Activated CD8-positive, alpha-beta T cell treated with anti-CD3 and anti-CD28 coated beads for 36 hours (primary cell): ENCODE data around the gene OR10X1. TPM values are rescaled to one million over a fixed set of nuclear protein-coding genes. Genes with fewer than 3 reads are reported as not detected.

Experiments used
- ATAC-seq: fragments of 200-7000 bp; cut with Tn5 transposase; one replicate; pipeline ENCODE4 v1.10.0; 2021; ENCODE audit warnings: mild to moderate bottlenecking, moderate library complexity
- CTCF ChIA-PET: fragments of 350-600 bp; sonication (Branson Sonifier 250); formaldehyde crosslinking; loops from one replicate; lab custom pipeline; 2021; ENCODE audit warnings: antibody characterized with exemption; lab: Charles Lee
- POLR2A ChIA-PET: fragments of 350-600 bp; sonication (Branson Sonifier 250); formaldehyde crosslinking; loops from one replicate; lab custom pipeline; 2021; ENCODE audit warnings: antibody characterized with exemption; lab: Charles Lee
- DNase-seq: peaks from one replicate; pipeline ENCODE4 v3.0.0-alpha.2; 2020
- H3K27ac Mint-ChIP-seq: one replicate; pipeline ENCODE4 v1.8.0; 2021; ENCODE audit warnings: mild to moderate bottlenecking, mixed read lengths
- H3K27me3 Mint-ChIP-seq: one replicate; pipeline ENCODE4 v1.8.0; 2021; ENCODE audit warnings: mixed read lengths
- H3K36me3 Mint-ChIP-seq: one replicate; pipeline ENCODE4 v1.8.0; 2021; ENCODE audit warnings: low read depth, mixed read lengths
- H3K4me1 Mint-ChIP-seq: one replicate; pipeline ENCODE4 v1.8.0; 2021; ENCODE audit warnings: low read depth, mixed read lengths
- H3K4me3 Mint-ChIP-seq: one replicate; pipeline ENCODE4 v1.8.0; 2021; ENCODE audit warnings: mild to moderate bottlenecking, moderate library complexity, mixed read lengths
- H3K9me3 Mint-ChIP-seq: one replicate; pipeline ENCODE4 v1.8.0; 2021; ENCODE audit warnings: mixed read lengths
- CTCF ChIP-seq: fragments of 200-600 bp; IDR thresholded peaks from one replicate; pipeline ENCODE4 v1.8.0; 2022; ENCODE audit warnings: antibody characterized with exemption, mild to moderate bottlenecking
- intact Hi-C: fragments of 100-400 bp; cut with micrococcal nuclease; formaldehyde crosslinking; loops from one replicate; pipeline ENCODE4 v1.10.0; 2022
- total RNA-seq, 2 experiments: library from RNA; stranded (reverse); gene quantifications; one replicate each; pipeline ENCODE4 v1.2.3, GENCODE V29; 2021

Gene OR10X1
- total RNA-seq, 2 experiments from 2014 or later = not detected

DNA sequence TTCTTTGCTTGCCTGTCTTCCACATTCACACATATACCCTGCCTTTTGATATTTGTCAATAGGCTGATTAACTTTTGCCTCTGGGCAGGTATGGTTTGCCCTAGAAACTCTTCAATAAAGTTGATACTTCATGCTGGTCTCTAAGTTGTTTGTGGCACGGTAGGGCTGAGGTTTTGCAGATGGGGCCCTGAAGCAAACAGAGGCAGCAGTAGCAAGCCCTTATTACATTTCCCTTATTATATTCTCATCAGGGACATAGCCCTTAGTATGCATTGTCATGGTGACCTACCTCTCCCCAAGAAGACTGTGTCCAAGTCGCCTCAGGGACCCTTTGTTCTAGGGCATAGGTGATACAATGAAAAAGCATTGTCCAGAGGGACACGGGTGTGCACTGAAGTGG is 9.2 kb downstream of the OR10X1 start, which contains the start of gene OR6P1:
Gene OR6P1 (minus strand): TSS at position 101 of the 400 bp plus-strand sequence. CDS start 6,976 bp downstream, outside the sequence.
- no peak for ATAC-seq
- ChIA-PET CTCF (no interaction called here), POLR2A (no interaction called here)
- Mint-ChIP-seq H3K36me3 (no peaks in the 10 kb centered on the region), H3K27ac (no peak within 1 kb of the TSS), H3K4me3 (no peak within 1 kb of the TSS), H3K4me1 (no peaks in the 10 kb centered on the region), H3K9me3 (no peaks in the 10 kb centered on the region), H3K27me3 (peaks cover 10% of the 10 kb centered on the region)
- no peak for DNase-seq
- intact Hi-C loops = no loop called here
- no peak for TF ChIP-seq CTCF

GRCh38 chr1:158564608-158565007 is 15.1 kb downstream of the OR10X1 start:
- CTCF ChIA-PET = no interaction called here
- ATAC-seq = no peak
- no peak for TF ChIP-seq CTCF
- POLR2A ChIA-PET = no interaction called here
- Mint-ChIP-seq H3K27ac (no peak overlapping the region), H3K4me3 (no peak overlapping the region), H3K4me1 (no peaks in the 10 kb centered on the region), H3K36me3 (no peaks in the 10 kb centered on the region), H3K9me3 (no peaks in the 10 kb centered on the region), H3K27me3 (peaks cover 13% of the 10 kb centered on the region)
- DNase-seq = no peak
- intact Hi-C loops = no loop called here

GRCh38 chr1:158563853-158564252 is 15.8 kb downstream of the OR10X1 start:
- H3K4me1 Mint-ChIP-seq = no peaks in the 10 kb centered on the region
- H3K4me3 Mint-ChIP-seq = no peak overlapping the region
- POLR2A ChIA-PET = no interaction called here
- peaks cover 13% of the 10 kb centered on the region for H3K27me3 Mint-ChIP-seq
- intact Hi-C loops = no loop called here
- ATAC-seq (no peak), DNase-seq (no peak)
- no peak overlapping the region for H3K27ac Mint-ChIP-seq
- TF ChIP-seq CTCF = no peak
- no peaks in the 10 kb centered on the region for H3K36me3 Mint-ChIP-seq
- CTCF ChIA-PET = no interaction called here
- H3K9me3 Mint-ChIP-seq = no peaks in the 10 kb centered on the region

- Mint-ChIP-seq H3K9me3 (no peaks in the 10 kb centered on the region), H3K36me3 (no peaks in the 10 kb centered on the region), H3K27me3 (peaks cover 14% of the 10 kb centered on the region), H3K4me1 (no peaks in the 10 kb centered on the region), H3K4me3 (no peak overlapping the region), H3K27ac (no peak overlapping the region)
- ChIA-PET CTCF (interaction anchor here (1.8 kb wide), 1 partner anchor 12 kb away, joined by 4 read pairs; no protein-coding TSS in a partner anchor), POLR2A (no interaction called here)
- ATAC-seq = no peak
- TF ChIP-seq CTCF = no peak
- intact Hi-C loops = no loop called here
- DNase-seq = no peak
These were observed 20.0 kb downstream of the OR10X1 start for GRCh38 chr1:158559696-158560095.

DNA sequence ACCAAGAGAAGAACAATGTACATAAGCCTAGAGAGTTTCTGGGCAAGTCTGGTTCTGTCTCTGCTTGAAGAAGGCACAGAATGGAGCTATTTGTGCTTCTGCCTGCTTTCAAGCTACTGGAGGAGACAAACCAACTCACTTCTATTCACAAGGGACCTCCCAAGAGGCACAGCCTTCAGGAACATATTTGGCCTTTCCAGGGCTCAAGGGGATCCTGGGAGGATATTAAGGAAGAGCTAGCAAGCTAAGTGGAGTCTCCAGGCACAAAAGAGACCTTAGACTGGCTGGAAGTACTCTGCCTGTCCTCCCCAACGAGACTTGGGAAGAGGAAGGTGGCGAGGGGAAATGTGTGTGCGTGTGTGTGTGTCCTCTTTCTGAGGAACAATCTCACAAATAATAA is 25.3 kb downstream of the OR10X1 start, which contains the start of gene OR6Y1:
Gene OR6Y1 (minus strand): TSS at position 54 of the 400 bp plus-strand sequence. CDS start 6,300 bp downstream, outside the sequence.
- POLR2A ChIA-PET = no interaction called here
- Mint-ChIP-seq H3K9me3 (no peaks in the 10 kb centered on the region), H3K4me1 (no peaks in the 10 kb centered on the region), H3K36me3 (no peaks in the 10 kb centered on the region), H3K27me3 (peaks cover 6% of the 10 kb centered on the region), H3K4me3 (no peak within 1 kb of the TSS), H3K27ac (no peak within 1 kb of the TSS)
- ATAC-seq = no peak
- intact Hi-C loops = no loop called here
- CTCF ChIA-PET = no interaction called here
- no peak for TF ChIP-seq CTCF
- no peak for DNase-seq
